Osteocyte (in vitro differentiated cells): Measurements from ENCODE around the gene CHRM4. TPM values are rescaled to one million over a fixed set of nuclear protein-coding genes. Genes with fewer than 3 reads are reported as not detected.
A peak's percentile ranks its signal among the peaks of the same experiment; 100 is the strongest.

Experiments used
- DNase-seq: peaks from one replicate; pipeline ENCODE4 v3.0.0; 2021; ENCODE audit warnings: mixed read lengths; ENCODE audit not compliant: unreplicated experiment; ENCODE audit errors: extremely low spot score
- H3K27ac Mint-ChIP-seq: one replicate; pipeline ENCODE4 v1.8.0; 2021; ENCODE audit warnings: mild to moderate bottlenecking, mixed read lengths; ENCODE audit not compliant: unreplicated experiment
- H3K27me3 Mint-ChIP-seq: one replicate; pipeline ENCODE4 v1.8.0; 2021; ENCODE audit warnings: mixed read lengths; ENCODE audit not compliant: unreplicated experiment
- H3K36me3 Mint-ChIP-seq: one replicate; pipeline ENCODE4 v1.8.0; 2021; ENCODE audit warnings: mixed read lengths; ENCODE audit not compliant: unreplicated experiment
- H3K4me1 Mint-ChIP-seq: one replicate; pipeline ENCODE4 v1.8.0; 2021; ENCODE audit warnings: mixed read lengths; ENCODE audit not compliant: unreplicated experiment
- H3K4me3 Mint-ChIP-seq: one replicate; pipeline ENCODE4 v1.8.0; 2021; ENCODE audit warnings: mild to moderate bottlenecking, moderate library complexity, mixed read lengths; ENCODE audit not compliant: unreplicated experiment
- H3K9me3 Mint-ChIP-seq: one replicate; pipeline ENCODE4 v1.8.0; 2021; ENCODE audit warnings: mixed read lengths; ENCODE audit not compliant: unreplicated experiment
- CTCF ChIP-seq: fragments of 200-600 bp; sonication (generic); IDR thresholded peaks from 2 replicates; pipeline ENCODE4 v1.5.0; 2021; ENCODE audit warnings: antibody characterized with exemption, mild to moderate bottlenecking, moderate library complexity
- total RNA-seq: library from RNA; stranded (reverse); gene quantifications from 2 replicates; pipeline ENCODE4 v1.2.1, GENCODE V29; 2021

The CHRM4 gene
- total RNA-seq, 1 donor from 2014 or later: 0.21 TPM

GRCh38 chr11:46370253-46370652, 21.3 kb downstream of the CHRM4 start:
- no peak for TF ChIP-seq CTCF
- Mint-ChIP-seq H3K36me3 (peaks cover 3% of the 10 kb centered on the region), H3K27ac (no peak overlapping the region), H3K4me1 (peaks cover 28% of the 10 kb centered on the region), H3K4me3 (no peak overlapping the region), H3K9me3 (no peaks in the 10 kb centered on the region), H3K27me3 (no peaks in the 10 kb centered on the region)
- DNase-seq: no peak

DNA sequence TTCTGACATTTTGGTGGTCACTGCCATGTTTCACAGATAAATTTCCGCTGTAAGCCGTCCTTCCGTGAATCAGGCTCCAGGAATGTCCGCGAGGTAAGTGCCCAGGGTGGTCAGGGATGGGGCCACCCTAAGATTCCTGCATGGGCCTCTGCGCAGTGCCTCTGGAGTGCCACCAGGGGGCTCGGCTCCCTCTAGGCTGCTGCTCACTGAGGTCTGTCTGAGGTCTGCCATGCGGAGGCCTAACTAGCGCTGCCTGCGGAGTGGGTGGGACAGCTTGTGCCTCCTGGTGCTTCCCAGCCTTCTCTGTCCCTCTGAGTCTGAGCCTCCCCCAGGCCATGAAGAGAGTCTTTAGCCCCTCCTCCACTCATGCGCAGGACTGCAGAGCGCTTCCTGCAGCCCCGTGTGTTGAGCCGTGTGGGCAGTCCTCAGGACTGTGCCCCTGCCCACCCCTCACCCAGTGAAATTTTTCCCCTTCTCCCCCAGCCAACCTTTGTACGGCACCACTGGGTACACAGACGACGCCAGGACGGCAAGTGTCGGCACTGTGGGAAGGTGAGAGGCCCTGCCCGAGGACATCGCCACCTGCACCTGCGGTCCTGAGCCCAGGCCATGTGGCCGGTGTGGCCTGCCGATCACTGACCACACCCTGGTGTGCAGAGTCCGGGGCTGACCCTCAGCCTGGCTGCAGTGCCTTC, 22.0 kb downstream of the CHRM4 start:
- Mint-ChIP-seq H3K4me1 (peaks cover 30% of the 10 kb centered on the region), H3K4me3 (no peak overlapping the region), H3K9me3 (no peaks in the 10 kb centered on the region), H3K36me3 (no peaks in the 10 kb centered on the region), H3K27me3 (no peaks in the 10 kb centered on the region), H3K27ac (no peak overlapping the region)
- no peak for DNase-seq
- peak; percentile 90 for TF ChIP-seq CTCF

DNA sequence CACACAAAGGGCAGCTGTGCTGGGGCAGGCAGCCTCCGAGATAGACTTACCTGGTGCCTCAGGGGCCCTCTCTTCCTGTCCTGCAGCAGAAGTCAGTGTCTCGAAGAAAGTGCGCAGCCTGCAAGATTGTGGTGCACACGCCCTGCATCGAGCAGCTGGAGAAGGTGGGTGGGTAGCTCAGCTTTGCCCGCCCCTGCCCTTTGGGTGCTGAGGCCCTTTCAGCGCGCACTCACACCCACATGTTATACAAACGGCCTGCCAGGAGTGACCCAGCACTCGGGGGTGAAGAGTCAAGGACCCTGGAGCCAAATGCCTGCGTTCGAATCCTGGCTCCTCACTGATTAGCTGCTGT, 23.7 kb downstream of the CHRM4 start:
- DNase-seq: no peak
- TF ChIP-seq CTCF: peak; percentile 4
- Mint-ChIP-seq H3K4me3 (no peak overlapping the region), H3K27me3 (no peaks in the 10 kb centered on the region), H3K9me3 (no peaks in the 10 kb centered on the region), H3K27ac (no peak overlapping the region), H3K4me1 (peaks cover 42% of the 10 kb centered on the region), H3K36me3 (no peaks in the 10 kb centered on the region)

GRCh38 chr11:46367244-46367915, 24.2 kb downstream of the CHRM4 start:
- Mint-ChIP-seq H3K27me3 (no peaks in the 10 kb centered on the region), H3K36me3 (no peaks in the 10 kb centered on the region), H3K27ac (no peak overlapping the region), H3K9me3 (no peaks in the 10 kb centered on the region), H3K4me3 (no peak overlapping the region), H3K4me1 (peaks cover 47% of the 10 kb centered on the region)
- peak; percentile 90 for DNase-seq
- TF ChIP-seq CTCF: peak; percentile 93

DNA sequence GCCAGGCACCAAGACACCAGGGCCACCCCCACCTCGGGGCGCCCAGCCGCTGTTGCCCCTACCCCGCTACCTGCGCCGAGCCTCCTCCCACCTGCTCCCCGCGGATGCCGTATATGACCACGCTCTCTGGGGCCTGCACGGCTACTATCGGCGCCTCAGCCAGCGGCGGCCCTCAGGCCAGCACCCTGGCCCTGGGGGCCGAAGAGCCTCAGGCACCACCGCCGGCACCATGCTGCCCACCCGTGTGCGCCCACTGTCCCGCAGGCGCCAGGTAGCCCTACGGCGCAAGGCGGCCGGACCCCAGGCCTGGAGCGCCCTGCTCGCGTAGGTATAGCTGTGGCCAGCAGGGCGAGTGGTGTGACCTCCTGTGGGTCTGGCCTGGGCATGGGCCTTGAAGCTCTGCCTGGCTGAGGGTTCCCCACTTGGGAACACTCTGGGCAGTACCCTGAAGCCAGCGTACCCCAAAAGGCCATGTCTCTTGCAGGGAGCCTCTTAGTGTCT, 24.9 kb downstream of the CHRM4 start:
- H3K4me3 Mint-ChIP-seq: no peak overlapping the region

More for the DNA sequence above, 24.9 kb downstream of the CHRM4 start:
- Mint-ChIP-seq H3K4me1 (peaks cover 53% of the 10 kb centered on the region), H3K27ac (no peak overlapping the region), H3K27me3 (no peaks in the 10 kb centered on the region), H3K9me3 (no peaks in the 10 kb centered on the region), H3K36me3 (no peaks in the 10 kb centered on the region)
- TF ChIP-seq CTCF: no peak
- no peak for DNase-seq
